Activated T-helper 2 cell treated with anti-CD3 and anti-CD28 coated beads, Interferon-gamma antibody, Interleukin-2, Interleukin-4, amounts not matched to agents 10 μg/mL and 5 μg/mL and 100 μg/mL, durations not matched to agents 14 hours and 24 hours and 36 hours (primary cell): ENCODE measurements around the gene SPDYE5. TPM values are rescaled to one million over a fixed set of nuclear protein-coding genes. Genes with fewer than 3 reads are reported as not detected.
"Not testable (repeated sequence)": the region's sequence is repeated elsewhere in the genome, so short reads cannot be mapped to it uniquely, and the experiment has no call there.

Source experiments
- DNase-seq: peaks from one replicate; pipeline ENCODE4 v3.0.0; 2021; ENCODE audit warnings: low spot score
- H3K27ac Mint-ChIP-seq: one replicate; pipeline ENCODE4 v1.8.0; 2021; ENCODE audit warnings: mixed read lengths
- H3K27me3 Mint-ChIP-seq: one replicate; pipeline ENCODE4 v1.8.0; 2021; ENCODE audit warnings: low read depth, mixed read lengths
- H3K36me3 Mint-ChIP-seq: one replicate; pipeline ENCODE4 v1.8.0; 2021; ENCODE audit warnings: low read depth, mixed read lengths
- H3K4me1 Mint-ChIP-seq: one replicate; pipeline ENCODE4 v1.8.0; 2021; ENCODE audit warnings: low read depth, mixed read lengths
- H3K4me3 Mint-ChIP-seq: one replicate; pipeline ENCODE4 v1.8.0; 2021; ENCODE audit warnings: low read depth, mild to moderate bottlenecking, moderate library complexity, mixed read lengths
- H3K9me3 Mint-ChIP-seq: one replicate; pipeline ENCODE4 v1.8.0; 2021; ENCODE audit warnings: mixed read lengths
- intact Hi-C: fragments of 100-400 bp; cut with micrococcal nuclease; formaldehyde crosslinking; loops from one replicate; pipeline ENCODE4 v1.15.1; 2023
- total RNA-seq: library from RNA; stranded (reverse); gene quantifications from 2 replicates; pipeline ENCODE4 v1.2.3, GENCODE V29; 2022

The SPDYE5 gene, protein sequence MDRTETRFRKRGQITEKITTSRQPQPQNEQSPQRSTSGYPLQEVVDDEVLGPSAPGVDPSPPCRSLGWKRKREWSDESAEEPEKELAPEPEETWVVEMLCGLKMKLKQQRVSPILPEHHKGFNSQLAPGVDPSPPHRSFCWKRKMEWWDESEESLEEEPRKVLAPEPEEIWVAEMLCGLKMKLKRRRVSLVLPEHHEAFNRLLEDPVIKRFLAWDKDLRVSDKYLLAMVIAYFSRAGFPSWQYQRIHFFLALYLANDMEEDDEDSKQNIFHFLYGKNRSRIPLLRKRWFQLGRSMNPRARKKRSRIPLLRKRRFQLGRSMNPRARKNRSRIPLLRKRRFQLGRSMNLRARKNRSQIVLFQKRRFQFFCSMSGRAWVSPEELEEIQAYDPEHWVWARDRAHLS
- total RNA-seq: not detected in 2 replicates

DNA sequence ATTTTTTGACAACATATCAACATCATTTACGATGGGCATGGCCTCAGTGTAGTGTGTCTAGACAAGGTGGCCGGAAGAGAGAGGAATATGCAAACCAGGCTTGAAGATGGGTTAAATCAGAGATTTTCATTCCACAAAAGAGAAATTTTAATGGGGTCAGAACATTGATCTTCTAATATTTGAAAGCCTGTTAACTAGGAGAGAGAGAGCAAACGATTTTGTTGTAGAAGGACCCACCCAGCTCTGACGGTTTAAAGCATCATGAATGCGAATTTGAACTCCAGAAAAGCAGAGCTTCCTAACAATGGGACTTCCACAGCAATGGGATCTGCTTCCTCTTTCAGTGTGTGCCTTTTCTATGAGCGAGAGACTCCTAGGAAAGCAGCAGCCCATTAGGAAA is at the start of gene SPDYE5:
TSS of gene SPDYE5 (plus strand) at position 301 of the 400 bp plus-strand sequence. CDS start 1,728 bp downstream, outside the sequence.
- intact Hi-C loops, DNase-seq, H3K9me3 Mint-ChIP-seq, H3K27ac Mint-ChIP-seq, H3K4me1 Mint-ChIP-seq, H3K4me3 Mint-ChIP-seq, H3K36me3 Mint-ChIP-seq, H3K27me3 Mint-ChIP-seq: not testable (repeated sequence)

GRCh38 chr7:75442465-75443111 is 49.5 kb upstream of the SPDYE5 start:
- H3K36me3 Mint-ChIP-seq: peaks cover 27% of the 10 kb centered on the region
- peak; percentile 56 for DNase-seq
- H3K4me3 Mint-ChIP-seq: peak overlapping the region; percentile 89
- H3K27ac Mint-ChIP-seq: peak overlapping the region; percentile 89
- intact Hi-C loops, H3K27me3 Mint-ChIP-seq, H3K9me3 Mint-ChIP-seq, H3K4me1 Mint-ChIP-seq: not testable (repeated sequence)

DNA sequence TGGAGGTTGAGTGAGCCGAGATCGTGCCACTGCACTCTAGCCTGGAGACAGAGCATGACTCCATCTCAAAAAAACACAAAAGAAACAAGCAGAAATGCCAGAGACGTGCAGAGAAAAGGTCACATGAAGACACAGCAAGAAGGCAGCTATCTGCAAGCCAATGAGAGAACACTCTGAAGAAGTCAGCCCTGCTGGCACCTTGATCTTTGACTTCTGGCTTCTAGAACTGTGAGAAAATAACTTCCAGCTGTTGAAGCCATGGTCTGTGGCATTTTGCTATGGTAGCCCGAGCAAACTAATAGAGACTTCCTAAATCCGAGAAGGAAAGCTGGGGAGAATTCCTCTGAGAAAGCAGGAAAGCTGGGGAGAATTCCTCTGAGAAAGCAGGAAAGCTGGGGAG is 42.2 kb upstream of the SPDYE5 start:
- H3K27me3 Mint-ChIP-seq, H3K36me3 Mint-ChIP-seq, H3K4me3 Mint-ChIP-seq, H3K4me1 Mint-ChIP-seq, H3K27ac Mint-ChIP-seq, H3K9me3 Mint-ChIP-seq, DNase-seq, intact Hi-C loops: not testable (repeated sequence)

DNA sequence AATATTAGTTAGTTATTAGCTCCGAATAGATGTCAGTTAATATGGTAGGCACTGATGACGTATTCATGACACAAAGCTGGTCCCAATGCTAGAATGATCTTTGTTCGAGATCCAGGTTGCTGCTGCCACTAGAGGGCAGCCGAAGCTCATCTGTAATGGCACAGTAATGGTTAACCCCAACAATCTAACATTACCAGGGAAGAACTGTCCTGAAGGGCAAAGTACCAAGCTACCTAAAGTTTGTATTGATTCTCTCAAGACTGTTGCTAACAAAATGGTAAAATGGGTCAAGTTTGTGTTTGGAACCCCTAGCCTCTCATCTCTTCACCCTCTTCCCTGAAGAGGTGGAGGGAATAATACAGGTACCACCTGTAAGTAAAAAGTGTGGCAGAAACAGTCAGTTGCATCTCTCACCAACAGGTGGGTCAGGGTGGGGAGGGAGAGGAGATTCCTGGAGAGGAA is 39.6 kb upstream of the SPDYE5 start:
- intact Hi-C loops, H3K27me3 Mint-ChIP-seq, H3K9me3 Mint-ChIP-seq, H3K36me3 Mint-ChIP-seq, H3K4me1 Mint-ChIP-seq, H3K27ac Mint-ChIP-seq, H3K4me3 Mint-ChIP-seq, DNase-seq: not testable (repeated sequence)

DNA sequence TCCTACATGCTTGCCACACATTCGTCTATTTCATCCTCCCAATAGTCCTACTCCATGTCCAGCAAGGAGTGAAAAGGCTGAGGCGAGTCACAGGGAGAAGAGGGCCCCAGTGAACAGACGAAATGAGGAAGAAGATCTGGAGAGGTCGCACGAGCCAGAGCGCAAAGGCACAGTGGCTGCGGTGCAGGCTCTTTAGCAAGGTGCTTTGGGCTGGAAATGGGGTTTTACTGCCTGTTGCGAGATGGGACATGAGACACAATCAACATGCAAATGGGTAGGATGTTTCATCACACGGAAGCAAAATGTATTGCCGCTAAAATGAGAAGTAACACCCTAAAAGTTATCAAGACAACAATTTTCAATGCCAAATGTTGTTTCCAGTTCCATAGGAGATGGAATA is 35.7 kb upstream of the SPDYE5 start:
- H3K27ac Mint-ChIP-seq, H3K27me3 Mint-ChIP-seq, DNase-seq, intact Hi-C loops, H3K4me1 Mint-ChIP-seq, H3K4me3 Mint-ChIP-seq, H3K9me3 Mint-ChIP-seq: not testable (repeated sequence)
- peaks cover 13% of the 10 kb centered on the region for H3K36me3 Mint-ChIP-seq

- intact Hi-C loops, H3K27ac Mint-ChIP-seq, H3K4me1 Mint-ChIP-seq, DNase-seq, H3K27me3 Mint-ChIP-seq, H3K9me3 Mint-ChIP-seq, H3K4me3 Mint-ChIP-seq: not testable (repeated sequence)
- peaks cover 16% of the 10 kb centered on the region for H3K36me3 Mint-ChIP-seq
Observed at GRCh38 chr7:75458034-75458433, 34.1 kb upstream of the SPDYE5 start.

DNA sequence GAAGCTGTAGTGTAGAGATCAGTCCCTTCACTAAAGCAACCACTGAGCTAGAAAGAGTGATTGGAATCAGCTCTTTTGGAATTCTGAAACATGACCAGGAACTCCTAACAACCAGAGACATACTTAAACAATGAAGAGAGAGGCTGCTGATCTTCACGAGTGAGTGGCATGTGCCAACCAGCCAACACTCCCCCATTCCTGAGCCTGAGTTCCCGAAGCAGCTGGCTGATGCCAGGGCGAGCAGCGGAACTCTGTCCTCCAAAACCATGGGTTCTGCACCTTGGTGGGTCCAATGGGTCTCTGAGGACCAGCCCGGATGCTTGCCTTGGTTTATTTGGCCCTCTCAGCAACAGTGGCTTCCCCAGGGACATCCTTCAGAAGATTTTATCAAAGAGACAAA is 31.6 kb upstream of the SPDYE5 start:
- H3K27ac Mint-ChIP-seq: peak overlapping the region; percentile 33
- H3K4me1 Mint-ChIP-seq, DNase-seq, H3K4me3 Mint-ChIP-seq, H3K27me3 Mint-ChIP-seq, intact Hi-C loops, H3K9me3 Mint-ChIP-seq: not testable (repeated sequence)
- peaks cover 12% of the 10 kb centered on the region for H3K36me3 Mint-ChIP-seq

DNA sequence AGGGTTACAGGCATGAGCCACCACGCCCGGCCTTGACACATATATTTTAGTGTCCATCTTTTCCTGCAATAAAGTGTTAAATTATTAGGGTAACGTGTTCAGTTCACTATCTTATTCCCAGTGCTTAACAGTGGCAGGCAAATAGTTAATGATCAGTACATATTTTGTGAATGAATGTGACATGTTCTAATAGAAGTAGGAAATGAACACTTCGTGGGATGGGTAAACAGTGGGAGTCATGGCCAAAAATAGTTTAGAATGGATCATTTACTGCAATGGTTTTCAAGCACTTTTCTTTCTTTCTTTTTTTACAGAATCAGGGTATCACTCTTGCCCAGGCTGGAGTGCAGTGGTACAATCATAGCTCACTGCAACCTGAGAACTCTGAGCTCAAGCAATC is 22.0 kb upstream of the SPDYE5 start:
- H3K27ac Mint-ChIP-seq, H3K27me3 Mint-ChIP-seq, H3K4me3 Mint-ChIP-seq, DNase-seq, H3K4me1 Mint-ChIP-seq, H3K9me3 Mint-ChIP-seq, intact Hi-C loops: not testable (repeated sequence)
- H3K36me3 Mint-ChIP-seq: peaks cover 61% of the 10 kb centered on the region

DNA sequence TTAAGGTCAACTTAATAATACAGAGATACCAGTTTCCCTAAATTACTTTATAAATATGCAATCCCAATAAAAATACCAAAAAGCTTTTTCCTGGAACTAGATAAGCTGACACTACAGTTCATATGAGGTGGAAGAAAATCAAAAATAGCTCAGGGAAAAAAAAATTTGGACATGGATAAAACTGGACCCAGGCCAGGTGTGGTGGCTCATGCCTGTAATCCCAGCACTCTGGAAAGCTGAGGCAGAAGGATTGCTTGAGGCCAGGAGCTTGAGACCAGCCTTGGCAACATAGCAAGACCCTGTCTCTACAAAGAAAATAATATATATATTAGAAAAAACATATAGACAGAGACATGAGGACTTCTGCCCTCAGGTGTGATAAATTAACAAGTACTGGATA is 14.7 kb upstream of the SPDYE5 start:
- H3K27ac Mint-ChIP-seq, intact Hi-C loops, H3K4me3 Mint-ChIP-seq, H3K4me1 Mint-ChIP-seq, H3K9me3 Mint-ChIP-seq, DNase-seq, H3K27me3 Mint-ChIP-seq: not testable (repeated sequence)
- peaks cover 47% of the 10 kb centered on the region for H3K36me3 Mint-ChIP-seq

GRCh38 chr7:75480313-75480712 is 11.8 kb upstream of the SPDYE5 start:
- H3K9me3 Mint-ChIP-seq, H3K27ac Mint-ChIP-seq, intact Hi-C loops, DNase-seq, H3K4me3 Mint-ChIP-seq, H3K27me3 Mint-ChIP-seq, H3K4me1 Mint-ChIP-seq: not testable (repeated sequence)
- H3K36me3 Mint-ChIP-seq: peaks cover 43% of the 10 kb centered on the region

- intact Hi-C loops: not testable (repeated sequence)
- DNase-seq: peak; percentile 12
Observed at GRCh38 chr7:75485355-75485978, 6.7 kb upstream of the SPDYE5 start.

DNA sequence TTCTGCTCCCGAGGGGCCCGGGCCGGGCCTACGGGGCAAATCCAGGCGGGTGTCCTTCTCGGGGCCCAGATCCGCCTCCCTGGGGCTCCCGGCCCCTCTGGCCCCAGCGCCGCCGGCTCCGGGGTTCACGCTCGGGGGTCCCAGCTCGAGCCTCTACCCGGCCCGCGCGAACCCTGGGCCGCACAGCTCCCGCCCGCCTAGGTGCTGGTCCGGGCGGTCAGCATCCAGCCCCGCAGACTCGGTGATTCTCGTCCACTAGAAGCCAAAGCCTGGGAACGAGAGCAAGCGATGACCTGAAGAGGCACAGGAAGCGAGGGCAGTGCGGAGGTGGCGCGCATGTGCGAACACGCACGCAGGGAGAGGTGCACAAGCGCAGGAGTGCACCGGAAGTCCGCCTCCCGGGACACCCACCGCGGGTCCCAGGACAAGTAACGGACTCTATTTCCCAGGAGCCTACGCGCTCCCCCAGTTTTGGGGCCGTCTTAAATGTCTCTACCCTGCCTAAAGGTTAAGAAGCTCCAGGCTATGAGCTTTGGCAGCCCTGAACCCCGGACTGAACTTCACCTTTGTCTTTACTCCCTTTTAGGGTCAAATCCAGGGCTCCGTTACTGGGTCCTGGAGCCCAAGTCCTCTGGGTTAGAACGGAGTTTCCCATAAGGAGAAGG is 6.0 kb upstream of the SPDYE5 start, which contains the start of gene POM121C:
TSS of gene POM121C (minus strand) at position 321 of the 665 bp plus-strand sequence. CDS start 44,803 bp downstream, outside the sequence.
- not testable (repeated sequence) for H3K27me3 Mint-ChIP-seq, H3K4me1 Mint-ChIP-seq, H3K9me3 Mint-ChIP-seq
- DNase-seq: peak; percentile 79
- Mint-ChIP-seq H3K27ac (peak within 1 kb of the TSS; percentile 84), H3K4me3 (peak within 1 kb of the TSS; percentile 91), H3K36me3 (peaks cover 25% of the 10 kb centered on the region)
- intact Hi-C loops: loop anchor here (2.0 kb wide), 1 partner anchor 253 kb away; the partner anchor contains the start of gene HIP1

More at GRCh38 chr7:75485355-75485978, 6.7 kb upstream of the SPDYE5 start:
- peak overlapping the region; percentile 91 for H3K4me3 Mint-ChIP-seq
- H3K9me3 Mint-ChIP-seq, H3K27me3 Mint-ChIP-seq, H3K4me1 Mint-ChIP-seq: not testable (repeated sequence)
- peaks cover 25% of the 10 kb centered on the region for H3K36me3 Mint-ChIP-seq
- peak overlapping the region; percentile 84 for H3K27ac Mint-ChIP-seq
